OCI-LY1 (cell line): Measurements from ENCODE around the gene PIGT.

Experiments used
- H2AFZ ChIP-seq: fragments of 200-600 bp; sonication (generic), shearing (Covaris generic); 2 replicates; pipeline ENCODE4 v1.6.0; 2014; ENCODE audit warnings: antibody characterized with exemption, mild to moderate bottlenecking, low read length
- H3F3A ChIP-seq: fragments of 200-600 bp; sonication (generic), shearing (Covaris generic); 2 replicates; pipeline ENCODE4 v1.6.0; 2014; ENCODE audit warnings: mild to moderate bottlenecking, antibody characterized with exemption, low read length, moderate library complexity; ENCODE audit not compliant: insufficient read depth
- H3K27ac ChIP-seq: fragments of 200-600 bp; sonication (generic); 2 replicates; pipeline ENCODE4 v1.5.1; 2014; ENCODE audit warnings: low read length, mixed run types, mild to moderate bottlenecking, low read depth; ENCODE audit not compliant: poor library complexity, severe bottlenecking
- H3K27me3 ChIP-seq: fragments of 200-600 bp; sonication (generic); 2 replicates; pipeline ENCODE4 v1.6.0; 2014; ENCODE audit warnings: antibody characterized with exemption, mild to moderate bottlenecking, low read length, moderate library complexity; ENCODE audit not compliant: insufficient read depth
- H3K36me3 ChIP-seq: fragments of 200-600 bp; sonication (generic); 2 replicates; pipeline ENCODE4 v1.6.1; 2014; ENCODE audit warnings: mild to moderate bottlenecking, antibody characterized with exemption, low read length, moderate library complexity, mixed read lengths; ENCODE audit not compliant: insufficient read depth
- H3K4me1 ChIP-seq: fragments of 200-600 bp; sonication (generic); 2 replicates; pipeline ENCODE4 v1.5.1; 2014; ENCODE audit warnings: mild to moderate bottlenecking, low read length, moderate library complexity; ENCODE audit not compliant: insufficient read depth, severe bottlenecking
- H3K4me2 ChIP-seq: fragments of 200-600 bp; sonication (generic), shearing (Covaris generic); 2 replicates; pipeline ENCODE4 v1.6.1; 2014; ENCODE audit warnings: low read length
- H3K4me3 ChIP-seq: fragments of 200-600 bp; sonication (generic); 2 replicates; pipeline ENCODE4 v1.5.1; 2014; ENCODE audit warnings: low read length, low read depth, mild to moderate bottlenecking, mixed read lengths; ENCODE audit not compliant: poor library complexity, severe bottlenecking
- H3K79me2 ChIP-seq: fragments of 200-600 bp; shearing (Covaris generic); 2 replicates; pipeline ENCODE4 v1.6.1; 2016; ENCODE audit warnings: mixed run types, low read length, mixed read lengths; ENCODE audit not compliant: insufficient read depth
- H3K9ac ChIP-seq: fragments of 200-600 bp; sonication (generic), shearing (Covaris generic); 2 replicates; pipeline ENCODE4 v1.6.1; 2014; ENCODE audit warnings: mild to moderate bottlenecking, low read length, mixed read lengths
- H3K9me2 ChIP-seq: fragments of 200-600 bp; sonication (generic), shearing (Covaris generic); 2 replicates; pipeline ENCODE4 v1.6.1; 2014; ENCODE audit warnings: low read depth, mild to moderate bottlenecking, low read length, mixed read lengths
- H3K9me3 ChIP-seq: fragments of 200-600 bp; shearing (Covaris generic); 2 replicates; pipeline ENCODE4 v1.6.1; 2014; ENCODE audit warnings: low read length, mixed read lengths
- H4K20me1 ChIP-seq: fragments of 200-600 bp; sonication (generic), shearing (Covaris generic); 2 replicates; pipeline ENCODE4 v1.6.0; 2016; ENCODE audit warnings: mild to moderate bottlenecking, low read length; ENCODE audit not compliant: insufficient read depth
- EZH2 ChIP-seq: fragments of 200-600 bp; sonication (generic), shearing (Covaris generic); IDR thresholded peaks from 2 replicates; pipeline ENCODE4 v1.8.0; 2017; ENCODE audit warnings: borderline replicate concordance, mixed run types, mild to moderate bottlenecking, antibody characterized with exemption, low read length, moderate library complexity, mixed read lengths
- TF ChIP-seq, protein P1 (sequence below): fragments of 200-600 bp; sonication (generic), shearing (Covaris generic); IDR thresholded peaks from 2 replicates; pipeline ENCODE4 v1.5.1; 2017; ENCODE audit warnings: mild to moderate bottlenecking, antibody characterized with exemption, low read length, moderate library complexity, mixed read lengths

PIGT gene

DNA sequence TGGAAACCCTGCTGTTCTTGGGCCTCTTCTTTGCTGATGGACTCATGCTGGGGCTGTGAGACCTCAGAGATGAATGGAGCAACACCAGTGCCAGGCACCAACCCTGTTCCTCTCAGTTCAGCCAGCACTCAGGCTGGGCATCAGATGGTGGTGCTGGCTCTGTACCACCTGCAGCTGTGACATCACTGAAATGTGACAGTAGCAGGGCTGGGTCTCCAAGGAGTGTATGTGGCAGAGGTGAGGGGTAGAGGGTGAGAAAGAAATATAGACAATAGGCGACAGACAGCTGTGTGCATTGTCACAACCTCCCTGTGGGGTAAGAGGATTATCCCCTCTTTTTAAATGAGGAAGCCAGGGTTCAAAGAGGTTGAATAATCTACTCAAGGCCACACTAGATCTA lies 37.8 kb upstream of the PIGT start, which contains the start of gene TP53TG5:
TP53TG5 (minus strand) TSS at position 135 of the 400 bp plus-strand sequence; CDS start at position 46, 89 bp downstream.
- Histone ChIP-seq H3K27ac (no peak within 1 kb of the TSS), H3K4me3 (no peak within 1 kb of the TSS), H2AFZ (no peak within 1 kb of the TSS), H3K9me3 (no peaks in the 10 kb centered on the region), H3K9ac (no peak within 1 kb of the TSS), H3K4me1 (peaks cover 6% of the 10 kb centered on the region), H3K36me3 (no peaks in the 10 kb centered on the region), H3K27me3 (no peaks in the 10 kb centered on the region), H3K9me2 (no peaks in the 10 kb centered on the region), H3K79me2 (no peaks in the 10 kb centered on the region), H3K4me2 (no peak within 1 kb of the TSS), H3F3A (no peaks in the 10 kb centered on the region), H4K20me1 (no peaks in the 10 kb centered on the region)
- TF ChIP-seq, protein P1, sequence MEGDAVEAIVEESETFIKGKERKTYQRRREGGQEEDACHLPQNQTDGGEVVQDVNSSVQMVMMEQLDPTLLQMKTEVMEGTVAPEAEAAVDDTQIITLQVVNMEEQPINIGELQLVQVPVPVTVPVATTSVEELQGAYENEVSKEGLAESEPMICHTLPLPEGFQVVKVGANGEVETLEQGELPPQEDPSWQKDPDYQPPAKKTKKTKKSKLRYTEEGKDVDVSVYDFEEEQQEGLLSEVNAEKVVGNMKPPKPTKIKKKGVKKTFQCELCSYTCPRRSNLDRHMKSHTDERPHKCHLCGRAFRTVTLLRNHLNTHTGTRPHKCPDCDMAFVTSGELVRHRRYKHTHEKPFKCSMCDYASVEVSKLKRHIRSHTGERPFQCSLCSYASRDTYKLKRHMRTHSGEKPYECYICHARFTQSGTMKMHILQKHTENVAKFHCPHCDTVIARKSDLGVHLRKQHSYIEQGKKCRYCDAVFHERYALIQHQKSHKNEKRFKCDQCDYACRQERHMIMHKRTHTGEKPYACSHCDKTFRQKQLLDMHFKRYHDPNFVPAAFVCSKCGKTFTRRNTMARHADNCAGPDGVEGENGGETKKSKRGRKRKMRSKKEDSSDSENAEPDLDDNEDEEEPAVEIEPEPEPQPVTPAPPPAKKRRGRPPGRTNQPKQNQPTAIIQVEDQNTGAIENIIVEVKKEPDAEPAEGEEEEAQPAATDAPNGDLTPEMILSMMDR = no peak
- TF ChIP-seq EZH2 = no peak

GRCh38 chr20:45387274-45387673 lies 28.7 kb upstream of the PIGT start:
- Histone ChIP-seq H3K27ac (no peak overlapping the region), H3K27me3 (no peaks in the 10 kb centered on the region), H3K9ac (no peak overlapping the region), H2AFZ (no peak overlapping the region), H3K4me1 (no peaks in the 10 kb centered on the region), H3K79me2 (no peaks in the 10 kb centered on the region), H3K9me3 (no peaks in the 10 kb centered on the region), H3K4me3 (no peak overlapping the region), H3K36me3 (no peaks in the 10 kb centered on the region), H3K4me2 (no peak overlapping the region), H3K9me2 (no peaks in the 10 kb centered on the region), H3F3A (no peaks in the 10 kb centered on the region), H4K20me1 (no peaks in the 10 kb centered on the region)
- no peak for TF ChIP-seq EZH2

- no peak overlapping the region for H3K4me2 ChIP-seq
- H3K4me1 ChIP-seq = no peaks in the 10 kb centered on the region
- no peak overlapping the region for H3K27ac ChIP-seq
- H2AFZ ChIP-seq = no peak overlapping the region
- H3K36me3 ChIP-seq = no peaks in the 10 kb centered on the region; the same call in 1 of the 2 replicates
- H3K4me3 ChIP-seq = no peak overlapping the region
- no peak for TF ChIP-seq EZH2
- TF ChIP-seq, protein P1 = no peak
- H3K9ac ChIP-seq = no peak overlapping the region
- no peaks in the 10 kb centered on the region for H4K20me1 ChIP-seq
- no peaks in the 10 kb centered on the region for H3K27me3 ChIP-seq
- H3K79me2 ChIP-seq = no peaks in the 10 kb centered on the region
- H3K9me2 ChIP-seq = no peaks in the 10 kb centered on the region
- H3K9me3 ChIP-seq = no peaks in the 10 kb centered on the region
- no peaks in the 10 kb centered on the region for H3F3A ChIP-seq
These were observed 25.0 kb upstream of the PIGT start for GRCh38 chr20:45390931-45391330.

DNA sequence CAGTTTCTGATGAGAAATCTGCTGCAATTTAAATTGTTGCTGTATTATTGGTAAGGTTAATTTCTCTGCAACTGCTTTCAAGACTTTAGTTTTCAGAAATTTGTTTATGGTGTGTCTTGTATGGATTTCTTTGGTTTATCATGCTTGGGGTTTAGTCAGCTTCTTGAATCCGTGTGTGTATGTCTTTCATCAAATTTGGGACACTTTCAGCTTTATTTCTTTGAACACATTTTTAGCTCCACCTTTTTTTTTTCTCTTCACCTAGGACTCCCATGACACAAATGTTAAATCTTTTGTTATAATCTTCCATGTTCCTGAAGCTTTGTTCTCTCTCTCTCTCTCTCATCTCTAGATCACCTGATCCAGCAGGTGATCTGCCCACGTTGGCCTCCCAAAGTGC lies 24.4 kb upstream of the PIGT start:
- no peak overlapping the region for H3K27ac ChIP-seq
- H3K9me3 ChIP-seq = no peaks in the 10 kb centered on the region
- H3F3A ChIP-seq = no peaks in the 10 kb centered on the region
- TF ChIP-seq, protein P1 = no peak
- TF ChIP-seq EZH2 = no peak
- no peaks in the 10 kb centered on the region for H3K27me3 ChIP-seq
- H3K79me2 ChIP-seq = no peaks in the 10 kb centered on the region
- no peak overlapping the region for H3K9ac ChIP-seq
- no peak overlapping the region for H3K4me2 ChIP-seq
- H2AFZ ChIP-seq = no peak overlapping the region
- no peak overlapping the region for H3K4me3 ChIP-seq
- H3K9me2 ChIP-seq = no peaks in the 10 kb centered on the region
- no peaks in the 10 kb centered on the region for H3K4me1 ChIP-seq
- H3K36me3 ChIP-seq = no peaks in the 10 kb centered on the region; the same call in 1 of the 2 replicates
- no peaks in the 10 kb centered on the region for H4K20me1 ChIP-seq
